ENCODE measurements around the gene RBM46. TPM values are rescaled to one million over a fixed set of nuclear protein-coding genes. Genes with fewer than 3 reads are reported as not detected.

RBM46 gene, protein sequence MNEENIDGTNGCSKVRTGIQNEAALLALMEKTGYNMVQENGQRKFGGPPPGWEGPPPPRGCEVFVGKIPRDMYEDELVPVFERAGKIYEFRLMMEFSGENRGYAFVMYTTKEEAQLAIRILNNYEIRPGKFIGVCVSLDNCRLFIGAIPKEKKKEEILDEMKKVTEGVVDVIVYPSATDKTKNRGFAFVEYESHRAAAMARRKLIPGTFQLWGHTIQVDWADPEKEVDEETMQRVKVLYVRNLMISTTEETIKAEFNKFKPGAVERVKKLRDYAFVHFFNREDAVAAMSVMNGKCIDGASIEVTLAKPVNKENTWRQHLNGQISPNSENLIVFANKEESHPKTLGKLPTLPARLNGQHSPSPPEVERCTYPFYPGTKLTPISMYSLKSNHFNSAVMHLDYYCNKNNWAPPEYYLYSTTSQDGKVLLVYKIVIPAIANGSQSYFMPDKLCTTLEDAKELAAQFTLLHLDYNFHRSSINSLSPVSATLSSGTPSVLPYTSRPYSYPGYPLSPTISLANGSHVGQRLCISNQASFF
- total RNA-seq = 10 to 100 TPM in 1 of 2 donors, not detected in 1; 11.9 TPM

DNA sequence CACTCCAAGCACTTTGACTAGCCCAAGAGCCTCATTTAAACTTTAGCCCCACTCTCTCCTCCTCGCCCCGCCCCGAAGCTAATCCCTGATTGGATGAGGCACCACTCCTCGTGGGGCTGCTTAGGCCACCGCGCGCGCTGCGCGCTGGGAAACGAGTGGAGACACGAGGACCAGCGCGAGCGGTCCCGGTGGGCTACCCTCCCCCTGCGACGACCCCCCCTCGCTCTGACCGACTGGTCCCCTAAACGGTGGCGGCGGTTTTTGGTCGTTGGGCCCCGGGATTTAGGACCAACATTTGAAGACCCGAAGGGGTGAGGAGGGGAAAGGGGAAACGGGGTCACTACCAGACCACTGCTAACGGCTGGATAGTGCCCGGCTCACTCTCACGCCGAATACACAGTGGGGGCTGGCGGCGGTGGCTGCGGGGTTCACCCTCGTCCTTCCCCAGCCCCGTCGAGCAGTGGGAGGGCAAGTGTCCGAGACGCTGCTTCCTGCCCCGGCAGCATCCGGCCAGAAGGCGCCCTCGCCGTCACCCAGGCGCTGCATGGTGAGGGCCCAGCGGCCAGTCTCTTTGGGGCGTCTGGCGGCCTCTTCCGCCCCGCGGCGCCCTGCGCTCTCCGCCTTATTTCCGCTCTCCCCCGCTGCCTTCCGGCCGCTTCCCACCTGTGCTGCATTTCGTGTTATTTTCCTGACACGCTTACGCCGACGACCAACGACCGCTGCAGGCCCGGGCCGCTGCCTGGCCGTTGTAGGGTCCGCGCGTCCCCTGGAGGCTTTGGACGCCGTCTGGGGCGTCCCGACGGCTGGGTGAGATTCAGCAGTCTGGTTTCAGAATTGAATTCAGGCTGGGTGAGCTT lies at the start of gene RBM46:
RBM46 (plus strand) TSS at position 147 of the 857 bp plus-strand sequence. CDS start 15,481 bp downstream, outside the sequence.
- Histone ChIP-seq H3K27ac (no peak within 1 kb of the TSS), H3K4me3 (no peak within 1 kb of the TSS), H3K4me1 (replicated peaks) (no peaks in the 10 kb centered on the region), H3K9me3 (no peaks in the 10 kb centered on the region), H3K36me3 (no peaks in the 10 kb centered on the region), H3K27me3 (replicated peaks; ENCODE audit: insufficient read depth) (no peaks in the 10 kb centered on the region)
- no peak for TF ChIP-seq POLR2A (IDR thresholded peaks at IDR 0.05)
- no peak for TF ChIP-seq POLR2AphosphoS5 (IDR thresholded peaks at IDR 0.05)
- TF ChIP-seq CTCF (IDR thresholded peaks at IDR 0.05) = no peak
- intact Hi-C loops (cut with DNase I) = no loop called here
- WGBS = 84% methylated on average over 57 of the region's 76 CpGs
- no peak for DNase-seq (ENCODE audit: low spot score)

- Histone ChIP-seq H3K4me1 (replicated peaks) (no peaks in the 10 kb centered on the region), H3K4me3 (no peak overlapping the region), H3K9me3 (no peaks in the 10 kb centered on the region), H3K27ac (no peak overlapping the region), H3K36me3 (no peaks in the 10 kb centered on the region), H3K27me3 (replicated peaks; ENCODE audit: insufficient read depth) (no peaks in the 10 kb centered on the region)
- TF ChIP-seq POLR2AphosphoS5 (IDR thresholded peaks at IDR 0.05) (no peak), POLR2A (IDR thresholded peaks at IDR 0.05) (no peak), CTCF (IDR thresholded peaks at IDR 0.05) (no peak)
- no peak for DNase-seq (ENCODE audit: low spot score)
- intact Hi-C loops (cut with DNase I) = no loop called here
Measured at GRCh38 chr4:154731756-154732155, 49.3 kb upstream of the RBM46 start.

DNA sequence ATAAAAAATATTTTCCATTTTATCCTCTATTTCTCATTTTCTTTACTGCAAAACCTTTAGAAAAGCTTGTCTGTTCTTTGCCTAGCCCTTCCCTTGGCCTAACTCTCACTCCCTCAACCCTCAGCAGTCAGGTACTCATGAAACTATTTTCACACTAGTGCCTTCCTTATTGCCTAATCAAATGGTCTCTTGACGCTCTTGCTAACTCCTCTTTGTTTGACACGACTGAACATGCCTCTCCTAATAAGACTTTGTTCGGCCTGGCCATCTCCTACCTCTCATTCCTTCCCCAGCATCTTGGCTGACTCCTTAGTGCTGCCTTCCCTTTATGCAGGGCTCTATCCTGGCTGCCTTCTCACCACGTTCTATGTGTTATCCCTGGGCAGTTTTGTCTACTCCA lies 48.4 kb upstream of the RBM46 start:
- Histone ChIP-seq H3K36me3 (no peaks in the 10 kb centered on the region), H3K27me3 (replicated peaks; ENCODE audit: insufficient read depth) (no peaks in the 10 kb centered on the region), H3K9me3 (no peaks in the 10 kb centered on the region), H3K4me3 (no peak overlapping the region), H3K4me1 (replicated peaks) (no peaks in the 10 kb centered on the region), H3K27ac (no peak overlapping the region)
- intact Hi-C loops (cut with DNase I) = no loop called here
- TF ChIP-seq POLR2A (IDR thresholded peaks at IDR 0.05) (no peak), POLR2AphosphoS5 (IDR thresholded peaks at IDR 0.05) (no peak), CTCF (IDR thresholded peaks at IDR 0.05) (no peak)
- DNase-seq (ENCODE audit: low spot score) = no peak
- 46% methylated on average over 4 of the region's 4 CpGs for WGBS

DNA sequence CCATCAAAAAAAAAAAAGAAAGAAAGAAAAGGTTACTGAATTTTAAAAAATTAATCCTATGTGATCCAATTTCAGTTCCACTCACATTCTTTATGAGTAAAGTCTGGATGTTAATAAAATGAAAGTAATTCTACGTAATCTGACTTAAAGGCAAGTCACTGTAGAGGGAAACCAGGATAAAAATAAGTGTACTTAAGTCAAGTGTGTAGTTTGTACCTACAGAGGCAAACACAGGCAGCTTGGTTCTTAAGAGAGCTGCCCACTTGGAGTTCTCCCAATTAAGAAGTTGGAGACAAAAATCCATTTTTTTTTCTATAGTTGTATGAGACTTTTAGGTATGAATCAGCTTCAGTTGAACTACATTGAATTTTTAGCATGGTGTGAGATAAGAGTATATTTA lies 44.3 kb upstream of the RBM46 start:
- DNase-seq (ENCODE audit: low spot score) = no peak
- no peaks in the 10 kb centered on the region for H3K9me3 ChIP-seq
- no peaks in the 10 kb centered on the region for H3K27me3 ChIP-seq (replicated peaks; ENCODE audit: insufficient read depth)
- H3K4me1 ChIP-seq (replicated peaks) = no peaks in the 10 kb centered on the region
- TF ChIP-seq POLR2A (IDR thresholded peaks at IDR 0.05) = no peak
- no peak for TF ChIP-seq POLR2AphosphoS5 (IDR thresholded peaks at IDR 0.05)
- TF ChIP-seq CTCF (IDR thresholded peaks at IDR 0.05) = no peak
- intact Hi-C loops (cut with DNase I) = no loop called here
- no peaks in the 10 kb centered on the region for H3K36me3 ChIP-seq
- no peak overlapping the region for H3K27ac ChIP-seq
- no peak overlapping the region for H3K4me3 ChIP-seq
- WGBS = 95% methylated on average over 1 of the region's 1 CpG

Data from prostate gland (tissue), 2 donors.